T-helper 1 cell (primary cell): Measurements from ENCODE around the gene KIAA0232.
A peak's percentile ranks its signal among the peaks of the same experiment; 100 is the strongest.

Experiments used
- DNase-seq, 5 donors: peaks; one replicate each; pipeline ENCODE4 v3.0.0-alpha.2; 2012 to 2020
- total RNA-seq, 4 donors: gene quantifications; one replicate each; lab custom pipeline; 2026; lab: John Stamatoyannopoulos, UW

The KIAA0232 gene, protein sequence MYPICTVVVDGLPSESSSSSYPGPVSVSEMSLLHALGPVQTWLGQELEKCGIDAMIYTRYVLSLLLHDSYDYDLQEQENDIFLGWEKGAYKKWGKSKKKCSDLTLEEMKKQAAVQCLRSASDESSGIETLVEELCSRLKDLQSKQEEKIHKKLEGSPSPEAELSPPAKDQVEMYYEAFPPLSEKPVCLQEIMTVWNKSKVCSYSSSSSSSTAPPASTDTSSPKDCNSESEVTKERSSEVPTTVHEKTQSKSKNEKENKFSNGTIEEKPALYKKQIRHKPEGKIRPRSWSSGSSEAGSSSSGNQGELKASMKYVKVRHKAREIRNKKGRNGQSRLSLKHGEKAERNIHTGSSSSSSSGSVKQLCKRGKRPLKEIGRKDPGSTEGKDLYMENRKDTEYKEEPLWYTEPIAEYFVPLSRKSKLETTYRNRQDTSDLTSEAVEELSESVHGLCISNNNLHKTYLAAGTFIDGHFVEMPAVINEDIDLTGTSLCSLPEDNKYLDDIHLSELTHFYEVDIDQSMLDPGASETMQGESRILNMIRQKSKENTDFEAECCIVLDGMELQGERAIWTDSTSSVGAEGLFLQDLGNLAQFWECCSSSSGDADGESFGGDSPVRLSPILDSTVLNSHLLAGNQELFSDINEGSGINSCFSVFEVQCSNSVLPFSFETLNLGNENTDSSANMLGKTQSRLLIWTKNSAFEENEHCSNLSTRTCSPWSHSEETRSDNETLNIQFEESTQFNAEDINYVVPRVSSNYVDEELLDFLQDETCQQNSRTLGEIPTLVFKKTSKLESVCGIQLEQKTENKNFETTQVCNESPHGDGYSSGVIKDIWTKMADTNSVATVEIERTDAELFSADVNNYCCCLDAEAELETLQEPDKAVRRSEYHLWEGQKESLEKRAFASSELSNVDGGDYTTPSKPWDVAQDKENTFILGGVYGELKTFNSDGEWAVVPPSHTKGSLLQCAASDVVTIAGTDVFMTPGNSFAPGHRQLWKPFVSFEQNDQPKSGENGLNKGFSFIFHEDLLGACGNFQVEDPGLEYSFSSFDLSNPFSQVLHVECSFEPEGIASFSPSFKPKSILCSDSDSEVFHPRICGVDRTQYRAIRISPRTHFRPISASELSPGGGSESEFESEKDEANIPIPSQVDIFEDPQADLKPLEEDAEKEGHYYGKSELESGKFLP (N-terminal part only)
- total RNA-seq = 42.0 to 61.9 (median 51.6) reads per million in 4 donors

DNA sequence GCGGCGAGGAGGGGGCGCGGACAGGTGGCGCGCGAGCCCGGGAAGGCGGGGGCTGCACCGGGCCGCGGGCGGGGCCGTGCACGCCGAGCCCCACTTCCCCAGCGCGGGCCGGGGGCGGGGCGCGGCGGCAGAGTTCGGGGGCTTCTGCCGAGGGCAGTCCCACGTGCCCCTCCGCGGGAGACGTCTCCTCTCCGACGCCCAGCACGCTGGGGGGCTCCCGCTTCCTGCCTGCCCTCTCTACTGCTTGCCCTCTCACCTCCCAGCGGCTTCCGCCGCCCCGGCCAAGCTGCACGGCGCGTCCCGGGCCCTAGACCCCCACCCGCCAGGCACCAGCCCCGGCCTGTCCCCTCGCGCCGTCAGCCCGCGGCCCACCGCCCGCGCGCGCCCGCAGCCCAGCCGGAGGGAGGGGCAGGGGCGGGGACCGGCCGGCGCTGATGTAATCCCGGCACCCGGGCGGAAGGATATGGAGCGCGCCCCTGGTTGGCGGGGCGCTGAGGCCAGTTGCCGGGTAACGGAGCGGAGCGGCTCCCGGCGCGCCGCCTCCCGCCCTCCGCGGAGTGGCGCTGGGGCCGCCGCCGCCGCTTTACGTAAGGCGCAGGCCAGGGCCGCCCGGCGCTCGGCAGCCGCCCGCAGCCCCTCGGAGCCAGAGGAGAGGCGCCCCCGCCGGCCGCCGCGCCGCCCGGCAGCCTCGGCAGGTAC is at the start of gene KIAA0232:
TSS of gene KIAA0232 (plus strand) at position 581 of the 699 bp plus-strand sequence. CDS start 41,727 bp downstream, outside the sequence.
- peak; percentile 85 to 91 (median 85) for DNase-seq

DNA sequence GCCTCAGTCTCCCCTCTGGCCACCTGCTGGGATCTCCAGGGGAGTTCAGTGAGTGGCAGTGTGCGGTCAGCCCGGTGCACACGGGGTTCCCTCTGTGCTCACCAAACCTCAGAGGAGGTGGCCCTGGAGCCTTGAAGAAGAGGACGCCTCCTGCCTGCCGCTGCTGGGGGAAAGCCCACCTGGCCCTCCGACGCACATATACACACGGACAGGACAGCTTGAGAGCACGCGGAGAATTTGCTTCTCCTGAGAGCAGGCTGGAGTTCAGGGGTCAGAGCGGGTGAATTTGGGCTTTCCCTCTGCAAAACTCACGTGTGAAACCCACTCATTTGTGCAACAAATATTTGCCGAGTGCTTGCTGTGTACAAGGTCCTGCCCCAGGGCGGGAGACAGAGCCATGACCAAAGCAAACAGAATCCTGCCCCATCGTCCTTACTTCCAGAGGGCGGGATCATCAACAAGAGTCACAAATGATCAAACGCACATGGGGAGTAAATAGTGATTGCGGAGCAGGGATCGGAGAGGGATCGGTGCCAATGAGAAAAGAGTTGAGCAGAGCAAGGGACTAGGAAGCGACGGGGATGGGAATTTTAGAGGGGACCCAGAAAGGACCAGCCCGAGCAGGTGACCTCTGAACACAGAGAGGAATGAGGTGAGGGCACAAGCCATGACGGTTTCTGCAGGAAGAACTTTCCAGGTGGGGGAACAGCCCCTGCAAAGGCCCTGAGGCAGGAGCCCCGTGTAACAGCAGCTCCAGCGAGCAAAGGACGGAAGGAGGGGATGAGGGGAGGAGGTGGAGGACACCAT is 49.0 kb upstream of the KIAA0232 start:
- no peak for DNase-seq

DNA sequence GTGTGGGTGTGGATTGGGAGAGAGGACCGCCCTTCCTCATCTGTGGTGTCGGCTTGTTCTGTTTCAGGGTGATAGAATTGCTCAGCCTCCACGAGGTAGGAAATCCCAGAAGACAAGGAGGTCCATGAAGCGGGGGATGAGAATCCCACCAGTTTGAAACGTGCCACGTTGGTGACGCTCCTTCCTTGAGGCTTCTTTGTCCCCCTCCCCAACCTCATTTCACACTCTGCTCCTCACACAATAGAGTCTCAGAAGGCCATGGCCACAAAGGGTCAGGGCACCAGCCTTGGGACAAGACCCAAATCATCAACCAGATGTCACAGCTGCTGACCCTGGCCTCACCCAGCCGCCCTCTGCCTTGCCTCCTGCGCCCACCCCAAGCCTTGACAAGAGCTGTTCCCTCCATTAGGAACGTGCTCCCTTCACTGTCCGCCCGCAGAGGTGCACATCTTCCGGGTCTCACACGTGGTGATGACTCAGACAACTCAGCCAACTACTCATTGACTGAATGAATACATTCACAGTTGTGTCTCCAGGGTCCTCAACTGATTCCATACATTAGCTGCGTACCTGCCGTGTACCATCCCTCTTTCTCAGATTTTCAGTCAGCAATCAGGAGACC is 48.3 kb upstream of the KIAA0232 start:
- DNase-seq = no peak

DNA sequence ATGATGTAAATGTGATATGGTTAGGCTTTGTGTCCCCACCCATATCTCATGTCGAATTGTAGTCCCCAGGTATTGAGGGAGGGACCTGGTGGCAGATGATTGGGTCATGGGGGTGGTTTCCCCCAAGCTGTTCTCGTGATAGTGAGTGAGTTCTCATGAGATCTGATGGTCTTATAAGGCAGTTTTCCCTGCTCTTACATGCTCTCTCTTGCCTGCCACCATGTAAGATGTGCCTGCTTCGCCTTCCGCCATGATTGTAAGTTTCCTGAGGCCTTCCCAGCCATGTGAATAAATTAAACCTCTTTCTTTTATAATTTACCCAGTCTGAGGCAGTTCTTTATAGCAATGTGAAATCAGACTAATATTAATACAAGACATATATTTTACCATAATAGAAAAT is 42.6 kb upstream of the KIAA0232 start:
- no peak for DNase-seq

DNA sequence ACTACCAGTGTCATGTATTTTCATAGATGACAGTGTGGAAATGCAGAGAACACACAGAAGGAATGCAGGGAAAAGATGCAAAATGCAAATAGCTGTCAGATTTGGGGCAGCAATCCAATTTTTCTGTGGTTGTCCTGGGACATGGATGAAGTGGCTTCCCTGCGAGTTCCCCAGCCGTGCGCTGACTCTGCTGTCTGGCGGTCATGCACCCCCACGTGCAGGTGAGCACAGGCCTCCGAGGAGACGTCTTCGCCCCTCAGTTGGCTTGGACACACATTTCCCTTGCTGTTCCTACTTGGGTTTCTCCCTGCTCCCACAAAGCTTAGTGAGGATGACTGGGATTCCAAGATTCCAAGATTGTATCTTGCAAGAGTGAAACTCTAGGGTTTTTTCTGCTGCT is 42.2 kb upstream of the KIAA0232 start:
- DNase-seq = no peak

DNA sequence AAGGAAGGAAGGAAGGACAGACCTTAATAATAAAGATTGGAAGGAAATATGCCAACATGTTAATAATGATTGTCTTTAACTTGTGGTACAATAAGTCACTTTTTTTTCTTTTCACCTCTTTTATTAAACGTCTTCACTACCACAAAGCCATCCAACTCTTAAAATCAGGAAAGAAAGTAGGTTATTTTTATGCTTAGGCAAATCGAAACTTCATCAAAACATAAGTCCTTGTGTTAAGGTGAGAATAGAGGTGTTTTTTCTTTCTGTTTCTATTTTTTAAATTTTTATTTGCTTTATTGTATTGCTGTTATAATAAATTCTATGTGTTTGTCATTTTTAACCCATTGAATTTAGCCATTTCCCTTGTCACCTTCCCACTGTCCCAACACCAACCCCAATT is 40.0 kb upstream of the KIAA0232 start:
- no peak for DNase-seq

DNA sequence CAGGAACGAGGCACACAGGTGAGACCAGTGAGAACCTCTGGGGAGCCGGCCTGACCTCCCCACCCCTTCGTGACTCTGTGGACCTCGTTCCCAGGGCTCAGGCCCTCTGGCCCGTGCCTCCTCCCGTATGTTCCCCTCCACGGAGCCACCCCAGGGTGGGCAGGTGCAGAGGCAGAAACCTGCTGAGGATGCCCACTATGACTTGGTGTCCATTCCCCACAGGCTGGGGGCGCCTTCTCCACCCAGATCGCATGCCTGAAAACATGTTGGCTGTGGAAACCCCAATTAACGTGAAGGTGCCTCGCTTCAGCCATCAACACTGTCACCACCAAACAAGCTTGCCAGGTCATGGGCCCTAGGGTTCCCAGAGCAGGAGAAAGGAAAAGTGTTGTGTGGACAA is 39.5 kb upstream of the KIAA0232 start:
- no peak for DNase-seq

DNA sequence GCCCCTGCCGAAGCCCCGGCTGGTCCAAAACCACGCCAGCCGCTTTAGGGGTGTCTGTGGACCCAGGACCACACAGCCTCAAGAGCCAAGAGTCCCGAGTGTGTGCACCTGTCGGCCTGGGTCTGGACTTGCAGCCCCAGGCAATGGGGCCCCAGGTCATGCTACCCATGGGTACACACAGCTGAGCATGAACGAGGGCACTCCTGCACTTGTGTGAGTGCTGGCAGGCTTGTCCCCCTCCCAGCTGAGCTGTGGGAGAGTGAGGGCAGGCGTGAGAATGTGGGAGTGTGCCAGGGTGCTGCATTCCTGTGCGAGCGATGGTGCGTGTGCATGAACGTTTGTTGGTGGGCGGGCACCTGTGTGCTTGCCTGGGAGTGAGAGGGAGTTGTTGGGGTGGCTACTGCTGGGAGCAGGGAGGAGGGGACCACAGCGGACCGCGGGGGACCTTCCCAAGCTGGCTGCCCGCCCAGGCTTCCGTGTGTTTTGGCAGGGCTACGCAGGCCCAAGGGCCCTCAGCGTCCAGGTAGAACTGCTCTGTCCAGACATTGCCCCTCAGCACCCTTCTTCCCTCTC is 35.7 kb upstream of the KIAA0232 start:
- no peak for DNase-seq

DNA sequence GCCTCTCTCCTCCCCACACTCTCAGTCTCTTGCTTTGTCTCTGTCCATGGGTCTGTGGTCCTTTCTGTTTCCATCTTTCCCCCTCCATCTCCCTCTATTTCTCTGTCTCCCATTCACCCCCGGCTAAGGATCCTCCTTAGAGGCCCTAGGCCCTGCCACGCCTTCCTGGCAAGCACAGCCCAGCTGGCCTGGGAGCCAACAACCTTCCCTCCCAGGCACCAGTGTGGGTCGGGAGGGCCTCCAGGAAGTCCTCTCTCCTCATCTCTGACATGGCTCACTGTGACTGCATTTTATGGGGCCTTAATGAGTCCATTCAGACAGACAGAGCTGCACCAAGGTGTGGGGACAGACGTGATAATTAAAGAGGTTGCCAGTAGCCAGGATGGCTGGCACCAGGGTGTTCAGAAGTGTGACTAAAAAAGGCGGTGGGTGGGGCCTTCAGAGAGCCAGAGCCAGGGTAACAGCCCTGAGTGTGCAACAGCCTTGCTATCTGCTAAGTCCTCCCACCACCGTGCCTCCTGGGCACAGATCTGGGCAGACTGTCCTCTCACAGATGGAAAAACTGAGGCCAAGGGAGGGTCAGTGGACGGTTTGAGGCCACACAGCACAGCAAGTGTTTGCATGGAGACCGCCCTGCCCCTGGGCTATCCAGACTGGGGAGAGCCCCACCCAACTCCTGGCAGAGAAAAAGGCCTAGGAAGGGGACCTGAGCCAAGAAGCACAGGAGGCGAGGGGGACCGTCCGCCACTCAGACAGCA is 35.1 kb upstream of the KIAA0232 start:
- DNase-seq = no peak

DNA sequence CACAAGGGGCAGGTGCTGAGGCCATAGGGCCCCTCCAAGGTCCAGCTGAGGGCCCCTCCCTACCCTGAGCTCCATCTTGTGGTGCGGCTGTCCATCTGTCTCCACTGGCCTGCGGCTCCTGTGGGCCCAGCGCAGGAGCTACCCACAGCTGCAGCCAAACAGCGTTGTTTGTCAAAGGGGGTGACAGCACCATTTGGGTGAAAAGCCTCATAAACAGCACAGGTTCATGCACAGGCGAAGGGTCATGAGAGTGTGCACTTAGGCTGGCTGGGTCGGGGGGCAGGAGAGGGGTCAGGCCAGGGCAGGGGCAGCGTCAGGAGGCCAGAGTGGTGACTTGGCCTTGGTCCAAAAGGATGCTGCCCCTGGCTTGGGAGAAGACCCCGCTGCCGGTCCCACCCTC is 34.2 kb upstream of the KIAA0232 start:
- no peak for DNase-seq

DNA sequence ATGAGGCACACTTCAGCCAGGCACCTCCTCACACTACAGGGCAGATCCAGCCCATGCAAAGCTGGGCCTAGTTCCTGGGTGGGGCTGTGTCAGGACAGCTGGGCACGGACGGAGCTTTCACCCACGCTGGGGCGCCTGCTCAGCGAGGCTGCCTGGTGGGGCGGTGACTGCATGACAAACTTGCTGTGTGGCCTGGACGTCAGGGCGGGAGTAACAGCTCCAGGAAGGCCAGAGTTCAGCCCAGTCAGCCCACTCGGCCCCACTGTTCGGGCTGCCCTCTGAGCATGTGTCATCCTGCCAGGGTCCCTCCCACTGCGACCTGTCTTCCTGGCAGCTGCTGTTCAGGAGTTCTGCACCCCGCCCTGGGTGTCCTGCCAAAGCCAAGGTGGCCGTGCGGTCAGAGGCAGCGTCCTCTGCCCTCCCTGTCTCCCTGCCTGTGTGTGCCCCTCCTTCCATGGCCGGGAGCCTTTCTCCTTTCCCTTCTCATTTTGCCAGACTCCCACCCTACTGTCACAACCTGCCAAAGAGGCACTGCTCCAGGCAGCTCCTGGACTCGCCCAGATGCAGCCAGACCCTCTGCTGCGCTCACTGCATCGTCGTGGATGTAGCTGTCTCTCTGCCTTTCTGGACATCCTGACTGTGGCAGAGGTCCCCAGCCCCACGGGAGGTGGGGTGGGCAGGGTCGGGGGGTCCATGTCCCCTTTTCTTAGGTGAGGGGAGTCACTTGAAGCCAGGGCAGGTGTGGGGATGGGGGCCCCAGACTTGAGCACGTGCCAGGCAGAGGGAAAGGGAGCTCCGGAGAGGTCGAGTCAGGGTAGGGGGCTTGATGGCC is 33.0 kb upstream of the KIAA0232 start:
- DNase-seq = no peak

DNA sequence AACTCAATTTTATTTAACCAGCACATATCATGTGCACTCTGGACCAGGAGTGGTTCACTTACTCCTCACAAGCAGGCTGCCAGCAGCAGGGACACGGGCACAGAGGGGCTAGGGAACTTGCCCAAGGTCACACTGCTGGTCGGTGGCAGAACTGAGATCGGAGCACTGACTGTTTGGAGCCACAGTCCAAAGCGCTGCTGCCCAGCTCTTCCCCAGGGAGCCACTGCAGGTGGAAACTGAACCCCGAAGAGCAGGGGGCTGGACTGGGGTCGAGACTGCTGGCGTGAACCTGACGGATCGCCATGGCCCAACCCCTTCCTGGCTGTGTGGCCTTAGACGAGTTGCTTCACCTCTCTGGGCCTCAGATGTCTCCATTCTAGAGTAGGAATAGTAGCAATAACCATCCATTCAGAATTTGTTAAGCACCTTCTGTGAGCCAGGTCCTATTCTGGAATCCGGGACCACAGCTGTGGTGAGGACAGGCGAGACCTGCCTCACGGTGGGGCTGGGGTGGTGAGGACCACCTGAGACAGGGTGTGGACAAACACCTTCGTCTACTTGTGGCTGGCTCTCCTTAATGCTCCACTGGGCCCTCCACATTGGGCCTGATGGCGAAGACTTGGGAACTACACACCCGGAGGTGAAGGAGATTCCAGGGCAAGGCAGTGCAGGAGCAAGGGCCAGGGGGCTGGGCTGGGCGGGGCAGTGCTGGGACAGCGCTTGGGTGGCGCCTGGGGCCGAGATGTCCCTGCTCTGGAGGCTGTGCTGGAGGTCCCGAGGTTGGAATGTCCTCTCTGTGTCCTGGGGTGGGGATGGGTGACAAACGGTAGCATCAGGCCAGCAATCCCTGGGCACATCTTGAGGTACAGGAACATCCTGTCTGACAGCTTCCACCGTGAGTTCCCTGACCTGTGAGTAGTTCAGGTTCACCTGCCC is 32.0 kb upstream of the KIAA0232 start:
- no peak for DNase-seq

DNA sequence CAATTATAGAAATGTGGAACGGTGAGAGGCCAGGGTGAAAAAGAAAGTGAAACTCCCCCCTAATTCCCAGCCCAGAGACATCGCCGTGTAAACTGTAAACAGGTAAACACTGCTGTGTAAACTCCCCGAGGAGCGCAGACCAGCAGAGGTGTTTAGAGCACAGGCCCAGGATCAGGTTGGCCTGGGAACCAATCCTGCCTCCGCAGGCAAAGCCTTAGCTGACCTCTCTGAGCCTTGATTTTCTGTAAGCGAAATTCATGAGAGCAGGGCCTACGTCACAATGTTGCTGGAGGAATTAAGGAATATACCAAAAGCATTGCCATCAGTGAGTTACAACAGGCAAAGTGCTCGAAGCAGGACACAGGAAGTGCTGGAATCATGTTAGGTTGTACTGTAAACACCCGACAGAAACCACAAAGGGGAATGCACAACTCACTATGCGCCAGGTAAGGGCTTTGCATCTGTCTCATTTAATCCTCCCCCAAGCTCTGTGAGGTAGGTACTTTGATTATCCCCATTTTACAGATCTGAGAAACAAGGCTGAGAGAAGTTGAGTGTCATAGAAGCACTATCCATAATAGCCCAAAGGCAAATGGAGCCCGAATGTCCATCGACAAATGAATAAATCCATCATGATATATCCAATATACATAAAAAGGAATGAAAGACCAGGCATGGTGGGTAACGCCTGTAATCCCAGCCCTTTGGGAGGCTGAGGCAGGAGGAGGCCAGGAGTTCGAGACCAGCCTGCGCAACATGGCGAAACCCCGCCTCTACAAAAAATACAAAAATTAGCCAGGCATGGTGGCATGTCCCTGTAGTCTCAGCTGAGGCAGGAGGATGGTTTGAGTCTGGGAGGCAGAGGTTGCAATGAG is 30.7 kb upstream of the KIAA0232 start:
- DNase-seq = peak in 1 of 5 donors; percentile 20

DNA sequence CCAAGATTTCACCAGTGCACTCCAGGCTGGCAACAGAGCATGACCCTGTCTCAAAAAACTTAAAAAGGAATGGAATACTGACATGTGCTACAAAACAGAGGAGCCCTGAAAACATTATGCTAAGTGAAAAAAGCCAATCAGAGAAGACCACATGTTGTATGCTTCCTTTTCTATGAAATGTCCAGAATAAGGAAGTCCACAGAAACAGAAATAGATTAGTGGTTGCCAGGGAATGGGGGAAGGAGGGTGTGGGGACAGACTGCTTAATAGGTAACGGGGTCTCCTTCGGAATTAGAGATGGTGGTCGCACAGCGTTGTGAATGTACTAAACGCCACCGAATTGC is 30.1 kb upstream of the KIAA0232 start:
- DNase-seq = no peak

DNA sequence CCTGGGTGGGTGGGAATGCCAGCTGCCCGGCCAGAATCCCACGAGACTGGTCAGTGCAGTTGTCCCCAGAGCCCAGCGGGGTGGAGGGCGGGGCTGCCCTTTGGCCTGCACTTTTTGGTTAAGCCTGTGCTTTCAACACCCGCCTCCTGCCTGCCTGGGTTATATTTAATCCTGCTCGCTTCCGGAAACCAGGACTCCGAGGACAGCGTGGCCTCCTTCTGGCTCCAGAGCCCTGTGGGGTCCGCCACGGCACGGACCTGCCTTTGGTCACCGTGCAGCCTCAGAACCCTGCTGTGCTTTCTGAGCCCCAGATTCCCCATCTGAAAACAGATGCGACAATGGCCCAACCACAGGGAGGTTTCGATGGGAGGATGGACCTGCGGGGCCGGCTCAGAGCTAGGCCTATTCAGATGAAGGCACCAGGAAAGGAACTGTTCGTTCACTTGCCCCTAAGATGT is 29.4 kb upstream of the KIAA0232 start:
- no peak for DNase-seq

DNA sequence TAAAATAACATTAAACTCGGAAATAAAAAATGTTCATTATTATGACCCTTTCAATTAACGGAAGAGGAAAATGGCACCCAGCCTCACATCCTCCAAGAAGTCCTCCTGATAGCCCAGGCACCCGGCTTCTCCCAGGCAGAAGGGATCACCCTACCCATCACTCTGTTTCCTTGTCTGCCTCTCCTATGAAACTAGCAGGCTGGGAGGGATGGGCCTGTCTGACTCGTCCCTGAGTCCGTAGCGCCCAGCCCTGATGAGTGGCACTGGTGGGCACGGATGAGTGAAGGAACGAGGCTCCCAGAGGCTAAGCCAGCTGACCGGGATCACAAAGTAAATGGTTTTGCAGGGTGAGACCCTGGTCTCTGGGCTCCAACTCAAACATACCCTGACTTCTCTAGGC is 28.6 kb upstream of the KIAA0232 start:
- no peak for DNase-seq
